EL (cell line): Measurements from ENCODE around the gene LINC01488.
A peak's percentile ranks its signal among the peaks of the same experiment; 100 is the strongest.

ENCODE experiments used
- DNase-seq: peaks from one replicate; pipeline ENCODE4 v3.0.0-alpha.2; 2016

LINC01488 gene

DNA sequence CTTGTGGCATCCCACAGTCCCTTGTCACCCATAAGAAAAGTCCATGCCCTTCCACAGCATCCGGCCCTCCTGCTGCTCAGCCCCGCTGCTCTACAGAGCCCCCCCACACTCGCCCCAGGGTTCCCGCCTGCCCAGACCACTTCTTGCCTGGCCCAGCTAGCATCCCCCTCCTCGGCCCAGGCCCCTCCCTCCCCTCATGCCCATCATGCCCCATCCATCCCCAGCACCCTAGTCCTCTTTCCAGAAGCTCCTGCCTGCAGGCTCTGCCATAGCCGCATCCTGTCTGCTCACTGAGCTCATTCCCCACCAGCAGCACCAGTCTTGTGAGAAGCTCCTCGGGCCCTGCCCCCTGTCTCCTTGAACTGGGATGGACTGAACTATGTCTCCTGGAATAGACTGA lies 54.4 kb downstream of the LINC01488 start:
- no peak for DNase-seq

DNA sequence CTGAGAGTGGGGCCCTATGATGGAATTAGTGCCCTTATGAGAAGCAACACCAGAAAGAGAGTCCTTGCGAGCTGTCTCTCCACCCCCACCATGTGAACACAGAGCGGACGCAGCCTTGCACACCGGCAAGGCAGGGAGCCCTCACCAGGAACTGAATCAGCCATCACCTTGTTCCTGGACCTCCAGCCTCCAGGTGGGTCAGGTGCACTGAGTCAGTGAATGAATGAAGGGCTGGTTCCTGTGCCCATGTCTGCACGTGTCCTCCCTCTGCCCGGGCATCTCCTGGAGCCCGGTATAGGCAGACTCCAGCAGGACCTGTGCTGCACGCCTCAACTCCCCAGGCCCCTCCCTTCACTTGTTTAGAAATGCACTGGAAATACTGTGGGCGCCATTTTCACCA lies 54.9 kb downstream of the LINC01488 start:
- no peak for DNase-seq

DNA sequence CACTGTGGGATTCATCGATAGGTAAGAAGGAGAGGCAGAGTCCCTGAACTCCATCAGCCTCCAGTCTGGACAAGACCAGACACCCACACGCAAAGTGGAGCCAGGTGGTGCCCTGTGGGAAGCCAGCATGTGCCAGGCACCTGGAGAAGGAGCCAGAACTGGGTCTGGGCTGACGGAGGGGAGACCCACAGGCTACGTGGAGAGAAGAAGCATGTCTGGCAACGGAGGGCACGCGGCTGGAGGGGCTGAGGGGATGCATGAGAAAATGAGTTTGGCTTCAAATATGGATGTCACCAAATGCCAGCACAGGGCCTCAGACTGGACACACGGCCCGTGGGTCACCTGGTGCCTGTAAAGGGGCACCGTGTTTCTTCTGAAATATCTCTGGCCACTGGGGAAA lies 55.7 kb downstream of the LINC01488 start:
- DNase-seq: no peak

DNA sequence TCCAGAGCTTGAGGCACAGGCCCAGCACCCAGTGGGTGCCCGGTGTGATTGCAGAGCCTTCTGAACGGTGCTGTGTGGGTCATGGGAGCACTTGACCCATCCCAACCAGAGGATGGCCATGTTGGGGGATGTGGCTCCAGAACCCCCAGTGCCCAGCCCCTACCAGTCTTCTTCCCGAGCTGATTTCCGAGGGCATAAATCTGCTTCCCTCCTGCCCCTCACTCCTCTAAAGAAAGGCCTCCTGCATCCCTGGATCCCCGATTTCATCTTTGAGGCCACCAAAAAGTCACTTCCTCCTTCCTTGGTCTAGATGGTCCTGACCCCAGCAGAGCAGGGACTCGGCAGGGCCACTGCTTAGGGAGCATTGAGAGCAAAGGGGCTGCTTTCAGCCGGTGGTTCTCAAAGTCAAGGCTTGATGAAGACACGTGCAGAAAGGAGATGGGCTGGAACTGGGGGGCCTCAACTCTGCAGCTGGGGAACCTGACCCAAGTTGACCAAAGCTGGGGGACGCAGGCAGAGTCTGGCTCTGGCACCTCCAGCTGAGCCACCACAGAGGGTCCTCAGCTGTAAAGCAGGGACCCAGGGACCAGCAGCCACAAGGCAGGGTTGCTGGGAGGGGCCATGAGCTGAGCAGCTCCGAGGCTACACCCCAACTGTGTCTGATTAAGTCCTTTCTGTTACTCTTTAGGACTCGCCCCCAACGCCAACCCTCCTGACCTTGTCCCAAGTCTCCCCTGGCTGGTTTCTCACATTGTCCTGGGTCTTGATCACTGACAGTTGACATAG lies 56.6 kb downstream of the LINC01488 start:
- DNase-seq: no peak

DNA sequence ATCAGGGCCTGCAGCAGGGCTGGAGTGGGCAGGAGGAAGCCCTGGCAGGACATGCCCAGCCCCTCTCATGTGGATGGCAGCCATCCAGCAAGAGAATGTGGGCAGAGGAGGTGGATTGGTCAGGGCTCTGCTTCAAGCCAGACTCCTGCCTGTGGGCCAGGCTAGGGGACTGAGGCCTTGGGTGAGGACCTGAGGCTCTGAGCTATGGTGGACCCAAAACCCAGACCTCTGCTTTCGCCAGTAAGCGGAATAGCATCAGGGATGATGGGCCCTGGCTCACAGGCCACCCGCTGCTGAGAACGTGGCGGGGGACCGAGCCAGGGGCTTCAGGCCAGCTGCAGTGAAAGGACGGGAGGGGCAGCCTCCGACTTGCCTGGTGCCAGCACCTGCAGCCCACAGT lies 57.4 kb downstream of the LINC01488 start:
- DNase-seq: no peak

DNA sequence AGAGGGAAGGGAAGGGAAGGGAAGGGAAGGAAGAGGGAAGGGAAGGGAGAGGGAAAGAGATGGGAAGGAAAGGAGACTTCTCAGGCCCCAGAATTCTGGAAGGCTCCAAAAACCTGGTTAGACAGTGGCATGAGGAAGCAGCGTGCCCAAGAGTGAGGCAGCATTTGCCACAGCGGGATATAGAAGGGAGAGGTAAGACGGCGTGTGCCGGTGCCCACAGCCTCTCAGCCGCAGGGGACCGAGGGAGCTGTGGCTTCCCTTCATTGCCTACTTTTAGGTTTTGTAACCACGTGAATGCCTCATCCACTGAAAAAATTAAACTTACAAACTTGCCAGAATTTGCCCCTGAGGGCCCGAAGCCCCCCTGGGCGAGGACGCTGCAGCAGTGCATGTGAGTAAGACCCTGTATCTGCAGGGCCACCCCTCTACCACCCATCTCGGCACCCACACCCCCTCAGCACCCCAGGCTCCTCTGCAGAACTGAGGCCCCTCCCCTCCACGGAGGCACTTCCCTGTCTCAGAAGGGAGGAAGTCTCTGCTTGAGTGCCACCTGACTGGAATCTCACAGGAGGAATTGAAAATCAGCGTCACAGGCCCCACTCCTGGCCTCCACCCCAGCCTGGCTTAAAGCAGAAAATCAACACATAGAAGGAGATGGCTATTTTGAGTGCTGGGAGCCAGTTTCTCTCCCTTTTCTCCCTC lies 58.1 kb downstream of the LINC01488 start:
- DNase-seq: no peak

DNA sequence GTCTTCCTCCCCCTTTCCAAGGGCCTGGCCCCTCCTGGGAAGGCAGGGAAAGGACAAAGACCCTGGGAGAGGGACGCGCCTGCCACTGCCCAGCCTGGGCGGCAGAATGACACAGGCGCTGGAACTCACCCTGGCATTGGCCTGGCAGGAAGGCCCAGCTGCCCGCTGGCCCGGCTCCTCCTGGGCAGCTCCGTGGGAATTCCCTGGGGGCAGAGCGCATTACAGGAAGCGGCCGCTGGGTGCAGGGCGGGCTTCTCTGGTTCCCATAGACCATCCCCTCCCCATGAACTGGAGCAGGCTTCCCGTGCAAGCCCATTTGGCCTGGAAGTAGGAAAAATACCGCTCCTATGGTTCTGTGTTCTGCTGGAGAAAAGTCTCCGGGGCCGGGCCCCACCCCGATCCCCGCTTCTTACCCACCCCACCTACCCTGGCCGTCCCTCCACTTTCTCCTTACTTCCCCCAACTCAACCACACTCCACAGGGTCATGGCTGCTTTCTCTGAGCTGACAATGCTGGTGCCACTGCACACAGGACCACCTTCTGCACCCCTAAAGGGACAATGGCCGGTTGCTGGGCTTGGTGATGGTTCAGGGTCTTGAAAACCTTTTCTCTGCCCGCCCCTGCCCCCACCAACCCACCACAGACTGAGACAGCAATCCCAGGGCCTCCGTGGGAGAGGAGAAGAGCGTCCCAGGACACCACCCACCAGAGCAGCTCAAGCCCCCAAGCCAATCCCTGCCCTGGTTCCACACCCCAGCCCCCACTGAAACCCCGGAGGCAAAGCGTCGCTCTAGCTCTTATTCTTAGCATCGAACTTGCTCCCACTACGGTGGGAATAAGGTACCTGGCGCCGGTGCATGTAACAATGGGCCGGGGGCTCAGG lies 58.9 kb downstream of the LINC01488 start:
- DNase-seq: no peak

DNA sequence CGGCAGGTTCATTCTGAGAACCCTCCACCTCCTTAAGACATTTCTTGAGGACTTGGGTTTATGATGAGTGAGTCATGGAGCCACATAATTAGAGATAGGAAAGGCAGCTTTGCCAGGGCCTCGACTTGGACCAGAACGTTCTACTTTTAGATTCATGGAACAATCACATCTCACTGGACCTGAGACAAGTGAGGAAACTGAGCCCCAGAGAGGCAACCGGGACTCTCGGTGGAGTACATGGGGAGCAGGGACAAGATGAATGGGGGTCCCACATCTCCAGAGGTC lies 59.5 kb downstream of the LINC01488 start:
- DNase-seq: no peak

DNA sequence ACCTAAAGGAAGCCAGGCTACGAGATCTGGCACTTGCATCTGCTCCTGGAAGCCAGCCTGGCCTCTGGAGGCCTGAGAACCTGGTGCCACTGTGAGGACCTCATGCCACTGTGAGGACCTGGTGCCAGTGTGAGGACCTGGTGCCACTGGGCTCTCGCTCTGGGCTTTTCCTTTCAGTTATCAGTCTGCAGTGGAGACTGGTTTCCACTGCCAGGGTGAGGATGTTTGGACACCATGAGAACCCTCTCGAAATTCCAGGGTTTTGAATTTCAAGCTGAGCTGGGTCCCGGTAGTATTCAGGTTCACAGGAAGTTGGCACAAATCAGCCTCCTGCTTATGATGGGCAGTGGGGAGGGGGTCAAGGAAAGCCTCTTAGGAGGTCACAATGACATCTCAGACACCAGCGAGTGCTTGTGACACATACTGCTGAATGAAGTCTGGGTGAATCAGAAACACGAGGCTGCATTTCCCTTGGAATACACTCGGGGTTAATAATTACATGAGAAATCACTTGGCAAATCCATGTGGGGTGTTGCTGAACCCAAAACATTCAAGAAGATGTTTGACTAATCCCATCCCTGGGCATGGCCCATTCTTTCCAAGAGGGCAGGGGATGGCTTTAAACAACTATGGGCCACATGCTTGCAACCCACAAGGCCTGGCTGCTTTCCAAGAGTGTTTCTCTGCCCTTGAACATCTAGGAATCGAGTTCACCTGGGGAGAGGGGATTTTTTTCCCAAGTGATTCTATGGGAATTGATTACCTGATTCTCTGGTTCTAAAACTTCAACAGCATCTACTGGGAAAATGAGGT lies 60.2 kb downstream of the LINC01488 start:
- DNase-seq: peak; percentile 35

DNA sequence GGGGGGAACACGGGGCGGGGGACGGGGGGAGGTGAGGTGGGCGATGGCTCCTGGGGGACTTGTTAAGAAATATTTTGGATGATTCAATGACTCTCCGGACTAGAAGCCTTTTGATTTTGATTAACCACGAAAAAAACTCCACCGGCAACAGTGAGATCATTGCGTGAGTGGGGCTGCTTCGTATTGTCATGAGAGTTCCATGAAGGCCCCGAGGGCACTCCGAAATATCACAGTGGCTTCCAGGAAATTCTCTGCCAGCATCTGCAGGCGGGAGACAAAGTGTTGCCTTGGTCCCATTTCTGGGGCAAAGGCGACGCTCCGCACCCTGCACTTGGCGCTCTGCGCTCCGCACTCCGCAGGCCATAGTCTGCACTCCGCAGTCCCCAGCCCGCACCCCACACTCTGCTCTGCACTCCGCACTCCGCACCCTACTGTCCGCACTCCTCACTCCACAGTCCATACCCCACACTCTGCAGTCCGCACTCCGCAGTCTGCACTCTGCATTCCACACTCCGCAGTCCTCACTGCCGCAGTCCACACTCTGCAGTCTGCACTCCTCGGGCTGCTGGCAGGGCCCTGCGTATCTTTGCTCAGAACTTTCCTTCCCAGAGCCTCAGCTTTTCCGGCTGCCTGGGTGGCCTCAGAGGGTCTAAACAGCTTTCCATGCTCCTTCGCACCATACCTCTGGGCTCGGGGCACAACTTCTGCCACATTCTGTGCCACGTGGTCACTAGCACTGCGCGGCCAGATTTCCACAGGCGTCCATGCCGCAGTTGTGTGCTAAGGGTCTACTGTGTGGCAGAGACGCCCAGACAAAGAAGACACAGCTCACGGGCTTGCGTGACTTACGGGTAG lies 61.1 kb downstream of the LINC01488 start:
- DNase-seq: peak; percentile 38
